ENCODE measurements around the gene GPR68.

DNA sequence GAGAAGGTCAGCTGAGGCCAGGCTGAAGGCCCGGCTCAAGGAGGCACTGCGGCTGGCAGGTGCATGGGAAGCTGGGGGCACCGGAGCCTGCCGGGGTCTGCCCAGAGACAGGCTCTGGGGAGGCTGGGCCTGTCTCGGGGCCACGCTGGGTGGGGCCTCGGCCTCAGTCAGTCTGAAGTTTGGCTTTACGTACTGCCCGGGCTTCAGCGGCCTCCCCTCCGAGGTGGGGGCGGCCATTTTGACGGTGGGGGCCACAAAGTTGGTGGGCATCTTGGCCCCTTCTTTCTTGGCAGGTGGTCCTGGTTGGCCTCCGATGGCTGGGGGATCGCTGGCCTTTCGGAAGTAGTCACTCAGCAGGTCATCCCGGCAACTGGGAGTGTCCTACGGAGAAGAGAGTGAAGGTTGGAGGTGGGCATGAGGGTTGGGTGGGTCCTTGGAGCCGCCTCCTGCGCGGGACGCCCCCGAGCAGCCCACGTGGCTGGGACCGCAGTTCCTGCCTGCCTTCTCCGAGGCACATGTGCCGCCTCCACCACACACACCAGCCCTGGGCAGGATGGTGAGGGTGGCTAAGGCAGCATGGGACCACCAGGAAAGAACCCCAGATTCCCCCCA lies 28.9 kb upstream of the GPR68 start:
- TF ChIP-seq, protein P1, sequence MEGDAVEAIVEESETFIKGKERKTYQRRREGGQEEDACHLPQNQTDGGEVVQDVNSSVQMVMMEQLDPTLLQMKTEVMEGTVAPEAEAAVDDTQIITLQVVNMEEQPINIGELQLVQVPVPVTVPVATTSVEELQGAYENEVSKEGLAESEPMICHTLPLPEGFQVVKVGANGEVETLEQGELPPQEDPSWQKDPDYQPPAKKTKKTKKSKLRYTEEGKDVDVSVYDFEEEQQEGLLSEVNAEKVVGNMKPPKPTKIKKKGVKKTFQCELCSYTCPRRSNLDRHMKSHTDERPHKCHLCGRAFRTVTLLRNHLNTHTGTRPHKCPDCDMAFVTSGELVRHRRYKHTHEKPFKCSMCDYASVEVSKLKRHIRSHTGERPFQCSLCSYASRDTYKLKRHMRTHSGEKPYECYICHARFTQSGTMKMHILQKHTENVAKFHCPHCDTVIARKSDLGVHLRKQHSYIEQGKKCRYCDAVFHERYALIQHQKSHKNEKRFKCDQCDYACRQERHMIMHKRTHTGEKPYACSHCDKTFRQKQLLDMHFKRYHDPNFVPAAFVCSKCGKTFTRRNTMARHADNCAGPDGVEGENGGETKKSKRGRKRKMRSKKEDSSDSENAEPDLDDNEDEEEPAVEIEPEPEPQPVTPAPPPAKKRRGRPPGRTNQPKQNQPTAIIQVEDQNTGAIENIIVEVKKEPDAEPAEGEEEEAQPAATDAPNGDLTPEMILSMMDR (optimal IDR thresholded peaks at IDR 0.05 in 1 of 3, IDR thresholded peaks at IDR 0.05 in 1 of 3, conservative IDR thresholded peaks at IDR 0.05 in 1 of 3; ENCODE audit: extremely low read depth in 1 of 3, insufficient read depth in 2 of 3, low read length in 3 of 3): no peak
- TF ChIP-seq EZH2 (IDR thresholded peaks at IDR 0.05; ENCODE audit: low read length): no peak

All from keratinocyte (primary cell).